Loucy (cell line): Measurements from ENCODE around the gene PLOD3.
"Not testable (repeated sequence)": the region's sequence is repeated elsewhere in the genome, so short reads cannot be mapped to it uniquely, and the experiment has no call there.

Experiments used
- H2AFZ ChIP-seq: fragments of 200-600 bp; sonication (generic); 2 replicates; pipeline ENCODE4 v1.6.0; 2016; ENCODE audit warnings: antibody characterized with exemption, mild to moderate bottlenecking, low read length, moderate library complexity
- H3F3A ChIP-seq: fragments of 200-600 bp; 2 replicates; pipeline ENCODE4 v1.6.0; 2016; ENCODE audit warnings: antibody characterized with exemption, low read depth, mild to moderate bottlenecking
- H3K27me3 ChIP-seq: fragments of 200-600 bp; sonication (generic); 2 replicates; pipeline ENCODE4 v1.6.1; 2014; ENCODE audit warnings: low read length, mild to moderate bottlenecking; ENCODE audit not compliant: insufficient read depth, poor library complexity, severe bottlenecking
- H3K36me3 ChIP-seq: fragments of 200-600 bp; sonication (generic); 2 replicates; pipeline ENCODE4 v1.6.1; 2016; ENCODE audit warnings: low read length; ENCODE audit not compliant: insufficient read depth
- H3K4me1 ChIP-seq: fragments of 200-600 bp; sonication (generic); 2 replicates; pipeline ENCODE4 v1.5.1; 2014; ENCODE audit warnings: low read length, mild to moderate bottlenecking; ENCODE audit not compliant: insufficient read depth, poor library complexity, severe bottlenecking
- H3K4me2 ChIP-seq: fragments of 200-600 bp; sonication (generic); 2 replicates; pipeline ENCODE4 v1.6.0; 2014; ENCODE audit warnings: antibody characterized with exemption, low read length, low read depth, mild to moderate bottlenecking; ENCODE audit not compliant: poor library complexity, severe bottlenecking
- H3K4me3 ChIP-seq: fragments of 200-600 bp; sonication (generic); 2 replicates; pipeline ENCODE4 v1.5.1; 2014; ENCODE audit warnings: low read length, mild to moderate bottlenecking, mixed read lengths; ENCODE audit not compliant: poor library complexity, severe bottlenecking
- H3K79me2 ChIP-seq: fragments of 200-600 bp; sonication (generic); 2 replicates; pipeline ENCODE4 v1.6.1; 2014; ENCODE audit warnings: low read length; ENCODE audit not compliant: insufficient read depth
- H3K9ac ChIP-seq: fragments of 200-600 bp; sonication (generic); 2 replicates; pipeline ENCODE4 v1.6.0; 2014; ENCODE audit warnings: mild to moderate bottlenecking, low read depth, low read length, moderate library complexity; ENCODE audit not compliant: poor library complexity, severe bottlenecking
- H3K9me2 ChIP-seq: fragments of 200-600 bp; sonication (generic); replicated peaks from 2 replicates; pipeline ENCODE4 v1.6.1; 2016; ENCODE audit warnings: low read depth, low read length, mixed read lengths
- H3K9me3 ChIP-seq: fragments of 200-600 bp; sonication (generic); 2 replicates; pipeline ENCODE4 v1.6.1; 2014; ENCODE audit warnings: mild to moderate bottlenecking, antibody characterized with exemption, low read length, low read depth; ENCODE audit not compliant: insufficient read depth
- H4K20me1 ChIP-seq: fragments of 200-600 bp; sonication (generic); 2 replicates; pipeline ENCODE4 v1.6.0; 2014; ENCODE audit warnings: antibody characterized with exemption, low read length, mild to moderate bottlenecking; ENCODE audit not compliant: insufficient read depth, poor library complexity, severe bottlenecking
- EZH2phosphoT487 ChIP-seq: fragments of 200-600 bp; IDR thresholded peaks from 2 replicates; pipeline ENCODE4 v1.6.1; 2018; ENCODE audit warnings: antibody characterized with exemption, mild to moderate bottlenecking, moderate library complexity, borderline replicate concordance
- TF ChIP-seq, protein P1 (sequence below): fragments of 200-600 bp; sonication (generic); conservative IDR thresholded peaks from 2 replicates; pipeline ENCODE4 v1.5.1; 2014; ENCODE audit warnings: mild to moderate bottlenecking, antibody characterized with exemption, low read length

The PLOD3 gene, protein sequence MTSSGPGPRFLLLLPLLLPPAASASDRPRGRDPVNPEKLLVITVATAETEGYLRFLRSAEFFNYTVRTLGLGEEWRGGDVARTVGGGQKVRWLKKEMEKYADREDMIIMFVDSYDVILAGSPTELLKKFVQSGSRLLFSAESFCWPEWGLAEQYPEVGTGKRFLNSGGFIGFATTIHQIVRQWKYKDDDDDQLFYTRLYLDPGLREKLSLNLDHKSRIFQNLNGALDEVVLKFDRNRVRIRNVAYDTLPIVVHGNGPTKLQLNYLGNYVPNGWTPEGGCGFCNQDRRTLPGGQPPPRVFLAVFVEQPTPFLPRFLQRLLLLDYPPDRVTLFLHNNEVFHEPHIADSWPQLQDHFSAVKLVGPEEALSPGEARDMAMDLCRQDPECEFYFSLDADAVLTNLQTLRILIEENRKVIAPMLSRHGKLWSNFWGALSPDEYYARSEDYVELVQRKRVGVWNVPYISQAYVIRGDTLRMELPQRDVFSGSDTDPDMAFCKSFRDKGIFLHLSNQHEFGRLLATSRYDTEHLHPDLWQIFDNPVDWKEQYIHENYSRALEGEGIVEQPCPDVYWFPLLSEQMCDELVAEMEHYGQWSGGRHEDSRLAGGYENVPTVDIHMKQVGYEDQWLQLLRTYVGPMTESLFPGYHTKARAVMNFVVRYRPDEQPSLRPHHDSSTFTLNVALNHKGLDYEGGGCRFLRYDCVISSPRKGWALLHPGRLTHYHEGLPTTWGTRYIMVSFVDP

DNA sequence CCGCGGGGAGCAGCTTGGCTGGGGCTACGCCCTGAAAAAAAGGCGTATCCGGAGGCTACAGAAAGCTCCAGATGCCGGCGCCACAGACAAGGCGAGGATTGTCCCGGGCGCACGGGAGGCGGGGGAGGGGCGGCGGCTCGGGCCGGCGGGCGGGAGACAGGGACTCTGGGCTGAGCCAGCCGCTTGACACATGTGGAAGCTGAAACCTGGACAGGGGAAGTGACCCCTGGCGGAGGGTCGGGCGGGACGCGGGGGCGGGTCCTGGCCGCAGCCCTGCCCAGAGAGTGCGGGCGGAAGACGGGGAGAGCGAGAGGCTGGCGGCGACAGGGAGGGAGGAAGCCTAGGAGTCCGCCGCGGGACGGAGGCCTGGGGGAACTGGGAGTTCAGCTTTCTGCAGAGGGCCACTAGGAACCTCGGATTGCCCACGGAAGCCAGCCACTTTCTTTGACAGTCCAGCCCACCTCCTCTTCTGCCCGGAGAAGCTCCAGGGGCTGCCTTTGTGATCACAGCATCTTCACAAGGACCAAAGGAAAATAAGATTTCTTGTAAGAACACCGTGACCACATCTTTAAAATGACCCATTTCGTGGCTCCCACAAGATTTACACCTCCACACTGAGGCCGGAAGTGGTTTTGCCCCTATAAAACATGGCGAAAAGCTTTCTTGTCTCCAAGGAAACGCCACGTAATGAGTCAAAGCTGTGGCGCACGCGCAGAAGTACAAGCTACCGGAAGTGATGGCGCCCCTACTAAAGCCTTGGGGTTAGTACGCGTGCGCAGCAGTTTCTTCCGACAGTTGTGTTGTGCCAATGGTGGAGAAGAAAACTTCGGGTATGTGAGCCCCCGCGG lies at the start of gene PLOD3, which contains the start of gene ZNHIT1:
PLOD3 (minus strand) TSS at position 194 of the 848 bp plus-strand sequence. CDS start 307 bp downstream, outside the sequence.
ZNHIT1 (plus strand) TSS at position 778 of the 848 bp plus-strand sequence; CDS start at position 809, 31 bp downstream.
- Histone ChIP-seq H4K20me1 (no peaks in the 10 kb centered on the region), H3K4me3 (peak within 1 kb of the TSS; percentile 80), H3F3A (no peaks in the 10 kb centered on the region), H3K4me1 (peaks cover 19% of the 10 kb centered on the region), H3K9me3 (no peaks in the 10 kb centered on the region), H3K4me2 (peak within 1 kb of the TSS; percentile 91), H3K79me2 (peaks cover 30% of the 10 kb centered on the region), H3K9ac (peak within 1 kb of the TSS; percentile 79), H3K27me3 (no peaks in the 10 kb centered on the region), H3K9me2 (no peaks in the 10 kb centered on the region), H3K36me3 (no peaks in the 10 kb centered on the region), H2AFZ (peak within 1 kb of the TSS; percentile 83)
- TF ChIP-seq, protein P1, sequence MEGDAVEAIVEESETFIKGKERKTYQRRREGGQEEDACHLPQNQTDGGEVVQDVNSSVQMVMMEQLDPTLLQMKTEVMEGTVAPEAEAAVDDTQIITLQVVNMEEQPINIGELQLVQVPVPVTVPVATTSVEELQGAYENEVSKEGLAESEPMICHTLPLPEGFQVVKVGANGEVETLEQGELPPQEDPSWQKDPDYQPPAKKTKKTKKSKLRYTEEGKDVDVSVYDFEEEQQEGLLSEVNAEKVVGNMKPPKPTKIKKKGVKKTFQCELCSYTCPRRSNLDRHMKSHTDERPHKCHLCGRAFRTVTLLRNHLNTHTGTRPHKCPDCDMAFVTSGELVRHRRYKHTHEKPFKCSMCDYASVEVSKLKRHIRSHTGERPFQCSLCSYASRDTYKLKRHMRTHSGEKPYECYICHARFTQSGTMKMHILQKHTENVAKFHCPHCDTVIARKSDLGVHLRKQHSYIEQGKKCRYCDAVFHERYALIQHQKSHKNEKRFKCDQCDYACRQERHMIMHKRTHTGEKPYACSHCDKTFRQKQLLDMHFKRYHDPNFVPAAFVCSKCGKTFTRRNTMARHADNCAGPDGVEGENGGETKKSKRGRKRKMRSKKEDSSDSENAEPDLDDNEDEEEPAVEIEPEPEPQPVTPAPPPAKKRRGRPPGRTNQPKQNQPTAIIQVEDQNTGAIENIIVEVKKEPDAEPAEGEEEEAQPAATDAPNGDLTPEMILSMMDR, result no peak; the same call in 1 of the 2 replicates
- no peak for TF ChIP-seq EZH2phosphoT487

DNA sequence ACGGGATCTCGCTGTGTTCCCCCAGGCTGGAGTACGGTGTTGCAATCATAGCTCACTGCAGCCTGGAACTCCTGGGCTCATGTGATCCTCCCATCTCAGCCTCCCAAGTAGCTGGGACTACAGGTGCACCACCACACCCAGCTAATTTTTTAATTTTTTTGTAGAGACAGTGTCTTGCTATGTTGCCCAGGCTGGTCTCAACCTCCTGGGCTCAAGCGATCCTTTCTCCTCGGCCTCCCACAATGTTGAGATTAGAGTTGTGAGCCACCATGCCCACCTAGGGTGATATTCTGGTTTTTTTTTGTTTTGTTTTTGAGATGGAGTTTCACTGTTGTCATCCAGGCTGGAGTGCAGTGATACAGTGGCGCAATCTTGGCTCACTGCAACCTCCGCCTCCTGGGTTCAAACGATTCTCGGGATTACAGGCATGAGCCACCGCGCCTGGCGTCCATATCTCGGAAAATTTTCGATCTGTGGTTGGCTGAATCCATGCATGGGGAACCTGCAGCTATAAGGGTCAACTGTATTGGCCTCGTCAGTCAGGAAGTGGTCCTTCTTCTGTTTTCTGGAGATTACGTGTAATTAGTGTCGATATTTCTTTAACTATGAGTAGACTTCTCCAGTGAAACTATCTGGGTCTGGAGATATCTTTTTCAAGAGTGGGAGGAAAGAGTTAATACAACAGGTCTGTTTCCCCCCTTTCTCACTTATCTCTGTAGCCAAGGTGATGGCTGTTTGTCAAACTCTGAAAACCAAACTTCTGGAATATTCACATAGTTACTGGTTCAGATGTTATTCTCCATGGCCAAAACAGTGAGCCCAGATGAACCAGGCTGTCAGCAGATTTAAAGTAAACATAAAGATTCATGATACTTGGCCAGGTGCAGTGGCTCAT lies 48.5 kb upstream of the PLOD3 start:
- Histone ChIP-seq H3F3A (no peaks in the 10 kb centered on the region), H3K4me1 (no peaks in the 10 kb centered on the region), H3K9ac (no peak overlapping the region), H4K20me1 (no peaks in the 10 kb centered on the region), H3K4me3 (no peak overlapping the region), H2AFZ (peak overlapping the region; percentile 19; the same call in 1 of the 2 replicates), H3K9me2 (no peaks in the 10 kb centered on the region), H3K9me3 (no peaks in the 10 kb centered on the region), H3K4me2 (no peak overlapping the region), H3K79me2 (no peaks in the 10 kb centered on the region), H3K36me3 (no peaks in the 10 kb centered on the region), H3K27me3 (no peaks in the 10 kb centered on the region)
- TF ChIP-seq, protein P1, result no peak
- no peak for TF ChIP-seq EZH2phosphoT487

DNA sequence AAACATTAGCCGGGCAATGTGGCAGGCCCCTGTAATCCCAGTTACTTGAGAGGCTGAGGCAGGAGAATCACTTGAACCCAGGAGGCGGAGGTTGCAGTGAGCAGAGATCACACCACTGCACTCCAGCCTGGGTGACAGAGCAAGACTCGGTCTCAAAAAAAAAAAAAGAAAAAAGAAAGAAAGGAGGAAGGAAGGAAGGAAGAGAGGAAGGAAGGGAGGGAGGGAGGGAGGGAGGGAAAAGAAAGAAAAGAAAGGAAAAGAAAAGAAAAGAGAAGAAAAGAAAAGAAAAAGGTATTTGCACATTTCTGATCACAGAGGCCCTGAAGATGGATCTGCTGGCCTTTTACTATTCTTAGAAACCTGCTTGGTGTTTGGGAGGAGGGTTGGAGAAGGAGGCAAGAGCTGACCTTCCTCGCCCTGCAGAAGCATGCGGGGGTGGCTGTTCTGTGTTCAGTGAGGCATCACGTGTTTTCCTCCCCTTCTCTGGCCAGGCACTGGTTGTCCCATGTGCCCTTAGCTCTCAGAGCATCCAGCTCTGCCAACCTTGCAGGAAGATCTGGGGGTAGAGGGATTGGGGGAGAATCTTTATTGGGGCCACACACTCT lies 46.8 kb upstream of the PLOD3 start:
- H2AFZ ChIP-seq, result peak overlapping the region; percentile 49; the same call in 1 of the 2 replicates
- H3K9ac ChIP-seq, H3K9me2 ChIP-seq, H4K20me1 ChIP-seq, H3K79me2 ChIP-seq, H3K36me3 ChIP-seq, H3K4me1 ChIP-seq, H3F3A ChIP-seq, H3K4me3 ChIP-seq, H3K27me3 ChIP-seq, H3K9me3 ChIP-seq, H3K4me2 ChIP-seq: not testable (repeated sequence)
